Fibroblast of lung (primary cell): ENCODE measurements around the gene ISLR2.

ENCODE experiments used
- CTCF ChIP-seq, 2 donors: IDR thresholded peaks in 1 of 2; conservative IDR thresholded peaks in 1 of 2; 1 replicate in 1 of 2; 2 replicates in 1 of 2; pipeline ENCODE4 v1.5.1; 2011 to 2012; ENCODE audit warnings: low read length in 2 of 2, control low read depth in 1 of 2, inconsistent platforms in 1 of 2, low read depth in 1 of 2, mild to moderate bottlenecking in 1 of 2
- EZH2 ChIP-seq: IDR thresholded peaks from 2 replicates; pipeline ENCODE4 v1.5.1; 2012; ENCODE audit warnings: low read length, control low read depth, mild to moderate bottlenecking; ENCODE audit errors: missing control alignments

GRCh38 chr15:74157868-74158827, 27.8 kb downstream of the ISLR2 start:
- TF ChIP-seq CTCF (conservative IDR thresholded peaks at IDR 0.05 in 1 of 2, IDR thresholded peaks at IDR 0.05 in 1 of 2; ENCODE audit: low read depth in 1 of 2, low read length in 2 of 2) (no peak), EZH2 (no peak)
